Measurements from ENCODE around the gene B3GALT6. TPM values are rescaled to one million over a fixed set of nuclear protein-coding genes. Genes with fewer than 3 reads are reported as not detected.

The B3GALT6 gene
- total RNA-seq (2014; rRNA removed; shearing (Covaris generic)) (26.5 and 33.5 TPM in 2 replicates), polyA plus RNA-seq (2016; fragmentation: Nextera tagmentation; extraction: Ambion mirVana) (5.5 and 9.3 TPM in 2 replicates)
- long read RNA-seq: 0 reads

DNA sequence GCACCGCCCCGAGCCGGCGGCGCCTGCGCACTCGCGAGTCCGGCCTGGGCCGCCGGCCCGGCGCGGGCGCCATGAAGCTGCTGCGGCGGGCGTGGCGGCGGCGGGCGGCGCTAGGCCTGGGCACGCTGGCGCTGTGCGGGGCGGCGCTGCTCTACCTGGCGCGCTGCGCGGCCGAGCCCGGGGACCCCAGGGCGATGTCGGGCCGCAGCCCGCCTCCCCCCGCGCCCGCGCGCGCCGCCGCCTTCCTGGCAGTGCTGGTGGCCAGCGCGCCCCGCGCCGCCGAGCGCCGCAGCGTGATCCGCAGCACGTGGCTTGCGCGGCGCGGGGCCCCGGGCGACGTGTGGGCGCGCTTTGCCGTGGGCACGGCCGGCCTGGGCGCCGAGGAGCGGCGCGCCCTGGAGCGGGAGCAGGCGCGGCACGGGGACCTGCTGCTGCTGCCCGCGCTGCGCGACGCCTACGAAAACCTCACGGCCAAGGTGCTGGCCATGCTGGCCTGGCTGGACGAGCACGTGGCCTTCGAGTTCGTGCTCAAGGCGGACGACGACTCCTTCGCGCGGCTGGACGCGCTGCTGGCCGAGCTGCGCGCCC is at the start of gene B3GALT6:
Gene B3GALT6, plus strand, starts transcription at position 30 of the 588 bp plus-strand sequence. Its CDS starts 42 bp downstream, at position 72.
- Histone ChIP-seq H3K79me2 (replicated peaks; ENCODE audit: insufficient read depth) (peaks cover 40% of the 10 kb centered on the region), H3F3A (replicated peaks; ENCODE audit: low read depth) (peaks cover 10% of the 10 kb centered on the region; the same call in 1 of the 2 replicates), H3K9me2 (ENCODE audit: insufficient read depth) (no peaks in the 10 kb centered on the region), H3K27me3 (ENCODE audit: insufficient read depth) (no peaks in the 10 kb centered on the region), H3K36me3 (ENCODE audit: insufficient read depth) (no peaks in the 10 kb centered on the region), H3K27ac (ENCODE audit: low read depth) (0 out of 2 replicates have a peak within 1 kb of the TSS, but pooled peaks have one; percentile 55), H3K4me1 (ENCODE audit: insufficient read depth) (peaks cover 6% of the 10 kb centered on the region), H3K4me3 (peak within 1 kb of the TSS; percentile 93), H4K20me1 (replicated peaks; ENCODE audit: insufficient read depth) (peaks cover 8% of the 10 kb centered on the region), H2AFZ (peak within 1 kb of the TSS; percentile 52; the same call in 1 of the 2 replicates), H3K4me2 (peak within 1 kb of the TSS; percentile 95)
- H3K9me3 Mint-ChIP-seq: peaks cover 10% of the 10 kb centered on the region
- H3K27ac Mint-ChIP-seq: peak within 1 kb of the TSS; percentile 89
- H3K4me1 Mint-ChIP-seq: peaks cover 18% of the 10 kb centered on the region
- peaks cover 23% of the 10 kb centered on the region for H3K36me3 Mint-ChIP-seq (ENCODE audit: low read depth)
- ATAC-seq (no peak), DNase-seq (ENCODE audit: low spot score) (peak; percentile 61)
- peak within 1 kb of the TSS; percentile 94 for H3K4me3 Mint-ChIP-seq
- H3K27me3 Mint-ChIP-seq (ENCODE audit: insufficient read depth, low read depth, poor library complexity): peaks cover 13% of the 10 kb centered on the region
- TF ChIP-seq, protein P1, sequence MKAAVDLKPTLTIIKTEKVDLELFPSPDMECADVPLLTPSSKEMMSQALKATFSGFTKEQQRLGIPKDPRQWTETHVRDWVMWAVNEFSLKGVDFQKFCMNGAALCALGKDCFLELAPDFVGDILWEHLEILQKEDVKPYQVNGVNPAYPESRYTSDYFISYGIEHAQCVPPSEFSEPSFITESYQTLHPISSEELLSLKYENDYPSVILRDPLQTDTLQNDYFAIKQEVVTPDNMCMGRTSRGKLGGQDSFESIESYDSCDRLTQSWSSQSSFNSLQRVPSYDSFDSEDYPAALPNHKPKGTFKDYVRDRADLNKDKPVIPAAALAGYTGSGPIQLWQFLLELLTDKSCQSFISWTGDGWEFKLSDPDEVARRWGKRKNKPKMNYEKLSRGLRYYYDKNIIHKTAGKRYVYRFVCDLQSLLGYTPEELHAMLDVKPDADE (IDR thresholded peaks at IDR 0.05): no peak
- TF ChIP-seq EZH2 (IDR thresholded peaks at IDR 0.05; ENCODE audit: low read depth, unreplicated experiment) (no peak), POLR2AphosphoS5 (IDR thresholded peaks at IDR 0.05; ENCODE audit: low read depth) (no peak; the same call in 1 of the 2 replicates), STAT1 (IDR thresholded peaks at IDR 0.05; ENCODE audit: unreplicated experiment) (no peak), EZH2phosphoT487 (IDR thresholded peaks at IDR 0.05; ENCODE audit: unreplicated experiment) (no peak), JUNB (IDR thresholded peaks at IDR 0.05; ENCODE audit: unreplicated experiment) (no peak), ZNF331 (CRISPR knock-in tag; IDR thresholded peaks at IDR 0.05; ENCODE audit: low read depth) (no peak), ZNF114 (CRISPR knock-in tag; IDR thresholded peaks at IDR 0.05) (no peak)
- TF ChIP-seq, protein P2, sequence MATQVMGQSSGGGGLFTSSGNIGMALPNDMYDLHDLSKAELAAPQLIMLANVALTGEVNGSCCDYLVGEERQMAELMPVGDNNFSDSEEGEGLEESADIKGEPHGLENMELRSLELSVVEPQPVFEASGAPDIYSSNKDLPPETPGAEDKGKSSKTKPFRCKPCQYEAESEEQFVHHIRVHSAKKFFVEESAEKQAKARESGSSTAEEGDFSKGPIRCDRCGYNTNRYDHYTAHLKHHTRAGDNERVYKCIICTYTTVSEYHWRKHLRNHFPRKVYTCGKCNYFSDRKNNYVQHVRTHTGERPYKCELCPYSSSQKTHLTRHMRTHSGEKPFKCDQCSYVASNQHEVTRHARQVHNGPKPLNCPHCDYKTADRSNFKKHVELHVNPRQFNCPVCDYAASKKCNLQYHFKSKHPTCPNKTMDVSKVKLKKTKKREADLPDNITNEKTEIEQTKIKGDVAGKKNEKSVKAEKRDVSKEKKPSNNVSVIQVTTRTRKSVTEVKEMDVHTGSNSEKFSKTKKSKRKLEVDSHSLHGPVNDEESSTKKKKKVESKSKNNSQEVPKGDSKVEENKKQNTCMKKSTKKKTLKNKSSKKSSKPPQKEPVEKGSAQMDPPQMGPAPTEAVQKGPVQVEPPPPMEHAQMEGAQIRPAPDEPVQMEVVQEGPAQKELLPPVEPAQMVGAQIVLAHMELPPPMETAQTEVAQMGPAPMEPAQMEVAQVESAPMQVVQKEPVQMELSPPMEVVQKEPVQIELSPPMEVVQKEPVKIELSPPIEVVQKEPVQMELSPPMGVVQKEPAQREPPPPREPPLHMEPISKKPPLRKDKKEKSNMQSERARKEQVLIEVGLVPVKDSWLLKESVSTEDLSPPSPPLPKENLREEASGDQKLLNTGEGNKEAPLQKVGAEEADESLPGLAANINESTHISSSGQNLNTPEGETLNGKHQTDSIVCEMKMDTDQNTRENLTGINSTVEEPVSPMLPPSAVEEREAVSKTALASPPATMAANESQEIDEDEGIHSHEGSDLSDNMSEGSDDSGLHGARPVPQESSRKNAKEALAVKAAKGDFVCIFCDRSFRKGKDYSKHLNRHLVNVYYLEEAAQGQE (IDR thresholded peaks at IDR 0.05; ENCODE audit: unreplicated experiment): no peak
- TF ChIP-seq, protein P3, sequence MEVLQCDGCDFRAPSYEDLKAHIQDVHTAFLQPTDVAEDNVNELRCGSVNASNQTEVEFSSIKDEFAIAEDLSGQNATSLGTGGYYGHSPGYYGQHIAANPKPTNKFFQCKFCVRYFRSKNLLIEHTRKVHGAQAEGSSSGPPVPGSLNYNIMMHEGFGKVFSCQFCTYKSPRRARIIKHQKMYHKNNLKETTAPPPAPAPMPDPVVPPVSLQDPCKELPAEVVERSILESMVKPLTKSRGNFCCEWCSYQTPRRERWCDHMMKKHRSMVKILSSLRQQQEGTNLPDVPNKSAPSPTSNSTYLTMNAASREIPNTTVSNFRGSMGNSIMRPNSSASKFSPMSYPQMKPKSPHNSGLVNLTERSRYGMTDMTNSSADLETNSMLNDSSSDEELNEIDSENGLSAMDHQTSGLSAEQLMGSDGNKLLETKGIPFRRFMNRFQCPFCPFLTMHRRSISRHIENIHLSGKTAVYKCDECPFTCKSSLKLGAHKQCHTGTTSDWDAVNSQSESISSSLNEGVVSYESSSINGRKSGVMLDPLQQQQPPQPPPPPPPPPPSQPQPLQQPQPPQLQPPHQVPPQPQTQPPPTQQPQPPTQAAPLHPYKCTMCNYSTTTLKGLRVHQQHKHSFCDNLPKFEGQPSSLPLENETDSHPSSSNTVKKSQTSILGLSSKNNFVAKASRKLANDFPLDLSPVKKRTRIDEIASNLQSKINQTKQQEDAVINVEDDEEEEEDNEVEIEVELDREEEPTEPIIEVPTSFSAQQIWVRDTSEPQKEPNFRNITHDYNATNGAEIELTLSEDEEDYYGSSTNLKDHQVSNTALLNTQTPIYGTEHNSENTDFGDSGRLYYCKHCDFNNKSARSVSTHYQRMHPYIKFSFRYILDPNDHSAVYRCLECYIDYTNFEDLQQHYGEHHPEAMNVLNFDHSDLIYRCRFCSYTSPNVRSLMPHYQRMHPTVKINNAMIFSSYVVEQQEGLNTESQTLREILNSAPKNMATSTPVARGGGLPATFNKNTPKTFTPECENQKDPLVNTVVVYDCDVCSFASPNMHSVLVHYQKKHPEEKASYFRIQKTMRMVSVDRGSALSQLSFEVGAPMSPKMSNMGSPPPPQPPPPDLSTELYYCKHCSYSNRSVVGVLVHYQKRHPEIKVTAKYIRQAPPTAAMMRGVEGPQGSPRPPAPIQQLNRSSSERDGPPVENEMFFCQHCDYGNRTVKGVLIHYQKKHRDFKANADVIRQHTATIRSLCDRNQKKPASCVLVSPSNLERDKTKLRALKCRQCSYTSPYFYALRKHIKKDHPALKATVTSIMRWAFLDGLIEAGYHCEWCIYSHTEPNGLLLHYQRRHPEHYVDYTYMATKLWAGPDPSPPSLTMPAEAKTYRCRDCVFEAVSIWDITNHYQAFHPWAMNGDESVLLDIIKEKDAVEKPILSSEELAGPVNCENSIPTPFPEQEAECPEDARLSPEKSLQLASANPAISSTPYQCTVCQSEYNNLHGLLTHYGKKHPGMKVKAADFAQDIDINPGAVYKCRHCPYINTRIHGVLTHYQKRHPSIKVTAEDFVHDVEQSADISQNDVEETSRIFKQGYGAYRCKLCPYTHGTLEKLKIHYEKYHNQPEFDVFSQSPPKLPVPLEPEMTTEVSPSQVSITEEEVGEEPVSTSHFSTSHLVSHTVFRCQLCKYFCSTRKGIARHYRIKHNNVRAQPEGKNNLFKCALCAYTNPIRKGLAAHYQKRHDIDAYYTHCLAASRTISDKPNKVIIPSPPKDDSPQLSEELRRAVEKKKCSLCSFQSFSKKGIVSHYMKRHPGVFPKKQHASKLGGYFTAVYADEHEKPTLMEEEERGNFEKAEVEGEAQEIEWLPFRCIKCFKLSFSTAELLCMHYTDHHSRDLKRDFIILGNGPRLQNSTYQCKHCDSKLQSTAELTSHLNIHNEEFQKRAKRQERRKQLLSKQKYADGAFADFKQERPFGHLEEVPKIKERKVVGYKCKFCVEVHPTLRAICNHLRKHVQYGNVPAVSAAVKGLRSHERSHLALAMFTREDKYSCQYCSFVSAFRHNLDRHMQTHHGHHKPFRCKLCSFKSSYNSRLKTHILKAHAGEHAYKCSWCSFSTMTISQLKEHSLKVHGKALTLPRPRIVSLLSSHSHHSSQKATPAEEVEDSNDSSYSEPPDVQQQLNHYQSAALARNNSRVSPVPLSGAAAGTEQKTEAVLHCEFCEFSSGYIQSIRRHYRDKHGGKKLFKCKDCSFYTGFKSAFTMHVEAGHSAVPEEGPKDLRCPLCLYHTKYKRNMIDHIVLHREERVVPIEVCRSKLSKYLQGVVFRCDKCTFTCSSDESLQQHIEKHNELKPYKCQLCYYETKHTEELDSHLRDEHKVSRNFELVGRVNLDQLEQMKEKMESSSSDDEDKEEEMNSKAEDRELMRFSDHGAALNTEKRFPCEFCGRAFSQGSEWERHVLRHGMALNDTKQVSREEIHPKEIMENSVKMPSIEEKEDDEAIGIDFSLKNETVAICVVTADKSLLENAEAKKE (CRISPR knock-in tag; IDR thresholded peaks at IDR 0.05): no peak

Measured in GM23338 (cell line).